Measurements from ENCODE around the gene HNRNPA1L2. TPM values are rescaled to one million over a fixed set of nuclear protein-coding genes. Genes with fewer than 3 reads are reported as not detected.
"Not testable (repeated sequence)": the region's sequence is repeated elsewhere in the genome, so short reads cannot be mapped to it uniquely, and the experiment has no call there.

HNRNPA1L2 gene
- 4.7 and 5.9 TPM in 2 replicates for total RNA-seq (ENCODE audit: low replicate concordance)

DNA sequence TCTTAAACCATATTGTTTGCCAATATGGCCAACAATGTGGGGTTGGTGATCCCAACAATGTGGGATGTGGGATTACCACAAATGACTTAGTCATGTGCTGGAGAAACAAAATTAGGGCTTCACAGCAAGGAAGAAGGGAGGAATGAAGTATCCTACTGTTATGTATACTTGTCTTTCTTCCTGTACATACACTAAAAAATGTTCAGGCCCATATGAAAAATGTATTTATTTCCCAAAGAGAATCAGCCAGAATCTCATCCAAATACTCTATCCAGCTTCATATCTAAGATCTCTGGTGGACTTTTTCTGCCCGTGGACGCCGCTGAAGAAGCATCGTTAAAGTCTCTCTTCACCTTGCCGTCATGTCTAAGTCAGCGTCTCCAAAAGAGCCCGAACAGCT, at the start of gene HNRNPA1L2:
TSS of gene HNRNPA1L2 (plus strand) at position 301 of the 400 bp plus-strand sequence. CDS start at position 363, 62 bp downstream.
- no peak within 1 kb of the TSS for H3K4me2 ChIP-seq
- H3K9ac ChIP-seq, result no peak within 1 kb of the TSS
- H3K4me3 Mint-ChIP-seq, result no peak within 1 kb of the TSS
- no peak within 1 kb of the TSS for H3K27ac Mint-ChIP-seq
- no peak within 1 kb of the TSS for H3K27ac ChIP-seq
- H3K4me1 ChIP-seq, result no peaks in the 10 kb centered on the region
- TF ChIP-seq EZH2phosphoT487 (IDR thresholded peaks at IDR 0.05), result no peak
- TF ChIP-seq, protein P1, sequence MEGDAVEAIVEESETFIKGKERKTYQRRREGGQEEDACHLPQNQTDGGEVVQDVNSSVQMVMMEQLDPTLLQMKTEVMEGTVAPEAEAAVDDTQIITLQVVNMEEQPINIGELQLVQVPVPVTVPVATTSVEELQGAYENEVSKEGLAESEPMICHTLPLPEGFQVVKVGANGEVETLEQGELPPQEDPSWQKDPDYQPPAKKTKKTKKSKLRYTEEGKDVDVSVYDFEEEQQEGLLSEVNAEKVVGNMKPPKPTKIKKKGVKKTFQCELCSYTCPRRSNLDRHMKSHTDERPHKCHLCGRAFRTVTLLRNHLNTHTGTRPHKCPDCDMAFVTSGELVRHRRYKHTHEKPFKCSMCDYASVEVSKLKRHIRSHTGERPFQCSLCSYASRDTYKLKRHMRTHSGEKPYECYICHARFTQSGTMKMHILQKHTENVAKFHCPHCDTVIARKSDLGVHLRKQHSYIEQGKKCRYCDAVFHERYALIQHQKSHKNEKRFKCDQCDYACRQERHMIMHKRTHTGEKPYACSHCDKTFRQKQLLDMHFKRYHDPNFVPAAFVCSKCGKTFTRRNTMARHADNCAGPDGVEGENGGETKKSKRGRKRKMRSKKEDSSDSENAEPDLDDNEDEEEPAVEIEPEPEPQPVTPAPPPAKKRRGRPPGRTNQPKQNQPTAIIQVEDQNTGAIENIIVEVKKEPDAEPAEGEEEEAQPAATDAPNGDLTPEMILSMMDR (IDR thresholded peaks at IDR 0.05), result no peak
- no peak for TF ChIP-seq EZH2 (IDR thresholded peaks at IDR 0.05)
- no peaks in the 10 kb centered on the region for H3K79me2 ChIP-seq (ENCODE audit: low read depth)
- H3K9me3 Mint-ChIP-seq, result no peaks in the 10 kb centered on the region
- no peaks in the 10 kb centered on the region for H3K27me3 ChIP-seq
- no peaks in the 10 kb centered on the region for H3K36me3 ChIP-seq
- H2AFZ ChIP-seq (replicated peaks), result no peak within 1 kb of the TSS
- no peak for DNase-seq (ENCODE audit: low spot score)
- H3K36me3 Mint-ChIP-seq, result peaks cover 13% of the 10 kb centered on the region
- H3K27me3 Mint-ChIP-seq (ENCODE audit: insufficient read depth, low read depth), result no peaks in the 10 kb centered on the region
- H3K9me3 ChIP-seq (ENCODE audit: low read depth), result no peaks in the 10 kb centered on the region
- H3F3A ChIP-seq (ENCODE audit: low read depth), result no peaks in the 10 kb centered on the region
- H3K4me3 ChIP-seq, result no peak within 1 kb of the TSS
- H3K4me1 Mint-ChIP-seq, result no peaks in the 10 kb centered on the region
- H4K20me1 ChIP-seq (ENCODE audit: low read depth), result no peaks in the 10 kb centered on the region

DNA sequence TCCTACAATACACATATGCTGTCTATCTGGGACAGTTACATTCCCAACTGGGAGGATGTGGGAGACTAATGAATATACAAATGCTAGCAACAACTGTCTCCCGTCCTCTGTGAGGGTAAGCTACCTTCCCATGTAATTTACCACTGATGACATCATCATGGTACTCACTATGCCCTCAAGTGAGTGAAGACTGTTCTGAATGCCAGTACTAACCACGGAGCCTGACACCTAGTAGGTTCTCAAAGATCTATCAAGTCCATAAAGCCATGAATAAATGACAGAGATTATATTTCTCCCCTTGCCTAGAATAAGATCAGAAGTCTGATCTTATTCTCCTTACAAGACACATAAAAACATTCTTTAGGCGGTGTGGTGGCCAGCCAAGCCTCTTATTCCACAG, 49.1 kb upstream of the HNRNPA1L2 start:
- not testable (repeated sequence) for H3F3A ChIP-seq (ENCODE audit: low read depth); H3K4me2 ChIP-seq; H2AFZ ChIP-seq (replicated peaks); H3K4me1 ChIP-seq; H3K9me3 ChIP-seq (ENCODE audit: low read depth); H3K27ac Mint-ChIP-seq; H3K4me3 Mint-ChIP-seq; H3K4me1 Mint-ChIP-seq; H3K79me2 ChIP-seq (ENCODE audit: low read depth); H3K36me3 Mint-ChIP-seq; H3K27me3 Mint-ChIP-seq (ENCODE audit: insufficient read depth, low read depth); H3K27me3 ChIP-seq; H3K9ac ChIP-seq; H3K27ac ChIP-seq; H4K20me1 ChIP-seq (ENCODE audit: low read depth); H3K4me3 ChIP-seq; H3K36me3 ChIP-seq; H3K9me3 Mint-ChIP-seq; DNase-seq (ENCODE audit: low spot score)

DNA sequence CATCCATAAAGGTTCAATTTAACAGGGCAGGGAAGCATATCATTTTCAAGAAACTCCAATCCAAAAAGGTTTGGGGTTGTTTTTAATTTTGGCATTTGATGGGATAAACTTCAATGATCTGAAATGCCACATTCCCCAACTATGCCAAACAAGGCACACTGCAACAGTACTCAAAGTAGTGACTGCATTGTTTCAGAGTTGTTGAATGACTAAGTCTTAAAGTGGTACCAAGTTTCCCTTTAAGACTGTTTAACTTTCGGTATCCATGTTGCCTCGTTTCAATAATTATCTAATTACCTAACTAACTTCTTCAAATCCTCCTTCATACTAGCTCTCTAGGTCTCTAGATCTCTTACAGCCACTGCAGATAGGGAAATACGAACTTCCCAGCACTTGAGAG, 48.4 kb upstream of the HNRNPA1L2 start:
- H3K27ac ChIP-seq; H3K27me3 Mint-ChIP-seq (ENCODE audit: insufficient read depth, low read depth); H3F3A ChIP-seq (ENCODE audit: low read depth); H4K20me1 ChIP-seq (ENCODE audit: low read depth); DNase-seq (ENCODE audit: low spot score); H3K4me3 Mint-ChIP-seq; H3K36me3 ChIP-seq; H3K4me2 ChIP-seq; H3K27ac Mint-ChIP-seq; H2AFZ ChIP-seq (replicated peaks); H3K9ac ChIP-seq; H3K79me2 ChIP-seq (ENCODE audit: low read depth); H3K4me3 ChIP-seq; H3K36me3 Mint-ChIP-seq; H3K9me3 Mint-ChIP-seq; H3K9me3 ChIP-seq (ENCODE audit: low read depth); H3K4me1 ChIP-seq; H3K4me1 Mint-ChIP-seq; H3K27me3 ChIP-seq: not testable (repeated sequence)

DNA sequence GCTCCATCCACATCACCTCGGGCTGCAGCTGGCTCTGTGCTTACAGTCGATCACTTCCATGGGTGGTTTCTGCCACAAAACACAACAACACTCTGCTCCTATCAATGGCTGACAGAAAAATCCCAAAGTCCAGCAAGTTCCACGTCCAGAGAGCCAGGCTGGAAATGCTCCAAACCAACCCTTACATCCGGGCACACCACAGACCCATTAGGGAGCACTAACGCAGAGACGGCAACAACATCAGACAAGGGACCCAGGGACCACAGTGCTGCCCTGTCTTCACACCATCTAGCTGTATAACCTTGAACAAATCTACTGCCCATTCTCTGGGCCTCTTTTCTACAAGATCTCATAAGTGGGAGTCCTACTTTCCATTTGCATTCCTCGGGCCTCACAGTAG, 47.9 kb upstream of the HNRNPA1L2 start:
- not testable (repeated sequence) for DNase-seq (ENCODE audit: low spot score); H3K79me2 ChIP-seq (ENCODE audit: low read depth); H3K27ac Mint-ChIP-seq; H3F3A ChIP-seq (ENCODE audit: low read depth); H3K4me3 Mint-ChIP-seq; H3K4me2 ChIP-seq; H3K36me3 Mint-ChIP-seq; H4K20me1 ChIP-seq (ENCODE audit: low read depth); H3K4me3 ChIP-seq; H2AFZ ChIP-seq (replicated peaks); H3K27ac ChIP-seq; H3K27me3 Mint-ChIP-seq (ENCODE audit: insufficient read depth, low read depth); H3K36me3 ChIP-seq; H3K4me1 Mint-ChIP-seq; H3K9ac ChIP-seq; H3K9me3 Mint-ChIP-seq; H3K4me1 ChIP-seq; H3K27me3 ChIP-seq; H3K9me3 ChIP-seq (ENCODE audit: low read depth)

DNA sequence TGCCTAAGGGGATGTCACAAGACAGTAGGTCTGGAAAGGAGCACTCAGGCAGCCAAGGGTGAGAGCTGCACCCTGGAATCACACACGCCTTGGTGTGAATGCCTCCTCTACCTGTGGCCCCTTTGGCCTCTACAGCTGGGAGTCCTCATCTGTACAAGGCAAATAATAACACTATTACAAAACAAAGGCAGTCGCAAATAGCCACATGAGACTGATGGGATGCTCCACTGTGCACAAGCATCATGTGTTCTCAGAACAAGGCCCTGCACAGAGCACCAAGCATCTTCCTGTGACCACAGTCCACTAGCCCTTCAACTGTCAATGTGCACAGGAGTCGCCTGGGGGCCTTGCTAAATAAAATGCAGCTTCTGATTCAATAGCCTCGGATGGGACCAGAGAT, 44.6 kb upstream of the HNRNPA1L2 start:
- DNase-seq (ENCODE audit: low spot score), result no peak
- no peaks in the 10 kb centered on the region for H3K79me2 ChIP-seq (ENCODE audit: low read depth)
- H3K36me3 Mint-ChIP-seq, result no peaks in the 10 kb centered on the region
- H3K9ac ChIP-seq, result no peak overlapping the region
- no peaks in the 10 kb centered on the region for H3K27me3 Mint-ChIP-seq (ENCODE audit: insufficient read depth, low read depth)
- no peaks in the 10 kb centered on the region for H4K20me1 ChIP-seq (ENCODE audit: low read depth)
- peaks cover 12% of the 10 kb centered on the region for H3K4me1 ChIP-seq
- H3K27ac Mint-ChIP-seq, result no peak overlapping the region
- no peak overlapping the region for H3K4me3 Mint-ChIP-seq
- no peak overlapping the region for H3K27ac ChIP-seq
- no peaks in the 10 kb centered on the region for H3K9me3 Mint-ChIP-seq
- H3K4me3 ChIP-seq, result no peak overlapping the region
- TF ChIP-seq EZH2 (IDR thresholded peaks at IDR 0.05) (no peak), EZH2phosphoT487 (IDR thresholded peaks at IDR 0.05) (no peak)
- TF ChIP-seq, protein P1 (IDR thresholded peaks at IDR 0.05), result no peak
- peaks cover 20% of the 10 kb centered on the region for H3K4me1 Mint-ChIP-seq
- no peak overlapping the region for H2AFZ ChIP-seq (replicated peaks)
- H3K4me2 ChIP-seq, result no peak overlapping the region
- no peaks in the 10 kb centered on the region for H3K9me3 ChIP-seq (ENCODE audit: low read depth)
- H3K27me3 ChIP-seq, result no peaks in the 10 kb centered on the region
- no peaks in the 10 kb centered on the region for H3F3A ChIP-seq (ENCODE audit: low read depth)
- H3K36me3 ChIP-seq, result no peaks in the 10 kb centered on the region
